KOPT-K1 (cell line): ENCODE data around the gene CSHL1.
A peak's percentile ranks its signal among the peaks of the same experiment; 100 is the strongest.

ENCODE experiments used
- H3K27ac ChIP-seq: fragments of 200-600 bp; sonication (generic); 2 replicates; pipeline ENCODE4 v1.5.1; 2016; ENCODE audit warnings: antibody characterized with exemption, mild to moderate bottlenecking, low read depth, low read length; ENCODE audit not compliant: poor library complexity, severe bottlenecking
- H3K36me3 ChIP-seq: fragments of 200-600 bp; sonication (generic); 2 replicates; pipeline ENCODE4 v1.5.1; 2017; ENCODE audit warnings: antibody characterized with exemption, mild to moderate bottlenecking, low read length, moderate library complexity; ENCODE audit not compliant: insufficient read depth
- H3K9me3 ChIP-seq: fragments of 200-600 bp; sonication (generic); 2 replicates; pipeline ENCODE4 v1.5.1; 2017; ENCODE audit warnings: antibody characterized with exemption, low read length, mild to moderate bottlenecking; ENCODE audit not compliant: insufficient read depth, poor library complexity, severe bottlenecking

Gene CSHL1

GRCh38 chr17:63911041-63911635 lies at the start of gene CSHL1:
Gene CSHL1, minus strand, starts transcription at chr17:63911258. Its CDS starts 62 bp downstream, at chr17:63911196.
- Histone ChIP-seq H3K9me3 (no peaks in the 10 kb centered on the region), H3K27ac (no peak within 1 kb of the TSS)

GRCh38 chr17:63960430-63960829 lies 49.4 kb upstream of the CSHL1 start:
- Histone ChIP-seq H3K27ac (no peak overlapping the region), H3K9me3 (no peaks in the 10 kb centered on the region), H3K36me3 (no peaks in the 10 kb centered on the region)

More at GRCh38 chr17:63911041-63911635, at the start of gene CSHL1:
- no peaks in the 10 kb centered on the region for H3K36me3 ChIP-seq

DNA sequence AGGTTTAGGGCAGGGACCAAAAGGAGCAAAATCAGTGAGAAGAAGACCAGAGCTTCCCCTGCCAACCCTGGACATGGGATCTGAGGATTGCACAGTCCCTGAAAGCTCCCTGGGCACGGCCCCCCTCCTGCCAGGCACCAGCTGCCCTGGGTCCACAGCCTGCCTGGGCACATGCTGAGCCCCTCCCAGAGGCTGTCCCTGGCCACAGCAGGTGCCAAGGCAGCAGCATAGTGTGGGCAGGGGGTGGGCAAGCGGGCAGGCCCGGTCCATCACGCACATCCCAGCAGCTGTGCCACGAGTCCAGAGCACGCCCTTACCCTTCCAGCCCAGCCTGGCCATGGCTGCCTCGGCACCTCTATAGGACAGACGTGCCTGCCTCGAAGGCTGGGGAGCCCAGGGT lies 48.9 kb upstream of the CSHL1 start:
- Histone ChIP-seq H3K36me3 (no peaks in the 10 kb centered on the region), H3K9me3 (no peaks in the 10 kb centered on the region), H3K27ac (no peak overlapping the region)

DNA sequence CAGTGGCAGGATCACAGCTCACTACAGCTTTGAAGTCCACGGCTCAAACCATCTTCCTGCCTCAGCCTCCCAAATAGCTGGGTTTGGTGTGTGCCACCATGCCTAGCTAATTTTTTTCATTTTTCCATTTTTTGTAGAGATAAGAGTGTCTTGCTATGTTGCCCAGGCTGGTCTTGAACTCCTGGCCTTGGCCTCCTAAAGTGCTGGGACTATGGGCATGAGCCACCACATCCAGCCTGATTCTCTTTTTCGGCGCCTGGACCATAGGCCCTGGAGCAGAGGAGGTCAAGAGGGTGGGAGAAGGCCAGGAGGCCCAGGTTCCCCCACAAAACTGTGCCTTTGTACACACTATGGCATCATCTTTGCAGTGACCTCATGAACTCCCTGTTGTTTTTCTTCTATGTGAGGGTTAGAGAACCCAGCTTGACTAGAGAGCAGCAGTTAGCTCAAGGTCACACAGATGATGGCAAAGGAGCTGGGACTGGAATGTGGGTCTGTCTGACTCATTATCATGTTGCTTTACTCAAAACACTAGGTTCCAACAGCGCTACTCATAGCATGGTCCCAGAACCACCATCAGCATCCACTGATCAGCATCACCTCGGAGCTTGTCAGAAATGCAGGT lies 45.4 kb upstream of the CSHL1 start:
- Histone ChIP-seq H3K27ac (no peak overlapping the region), H3K36me3 (no peaks in the 10 kb centered on the region), H3K9me3 (no peaks in the 10 kb centered on the region)

GRCh38 chr17:63955791-63956190 lies 44.7 kb upstream of the CSHL1 start:
- H3K27ac ChIP-seq = no peak overlapping the region
- H3K9me3 ChIP-seq = no peaks in the 10 kb centered on the region
- no peaks in the 10 kb centered on the region for H3K36me3 ChIP-seq

DNA sequence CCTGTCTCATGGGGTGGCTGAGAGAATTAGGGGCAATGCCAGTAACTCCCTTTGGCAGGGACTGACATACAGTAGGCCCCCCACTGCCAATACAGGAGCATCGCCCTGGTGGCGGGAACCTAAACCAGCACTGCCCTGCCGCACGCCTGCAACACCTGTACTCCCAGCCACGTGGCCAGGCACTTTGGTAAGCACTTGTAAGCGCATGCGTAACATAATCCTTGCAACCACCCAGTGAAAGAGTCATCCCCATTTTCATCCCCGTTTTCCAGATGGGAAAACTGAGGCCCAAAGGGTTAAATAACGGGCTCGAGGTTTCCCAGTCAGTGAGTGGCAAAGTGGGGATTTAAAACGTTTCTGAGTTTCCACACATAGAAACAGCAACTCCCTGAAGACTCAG lies 44.2 kb upstream of the CSHL1 start:
- H3K36me3 ChIP-seq = no peaks in the 10 kb centered on the region
- H3K27ac ChIP-seq = peak overlapping the region; percentile 60
- no peaks in the 10 kb centered on the region for H3K9me3 ChIP-seq

DNA sequence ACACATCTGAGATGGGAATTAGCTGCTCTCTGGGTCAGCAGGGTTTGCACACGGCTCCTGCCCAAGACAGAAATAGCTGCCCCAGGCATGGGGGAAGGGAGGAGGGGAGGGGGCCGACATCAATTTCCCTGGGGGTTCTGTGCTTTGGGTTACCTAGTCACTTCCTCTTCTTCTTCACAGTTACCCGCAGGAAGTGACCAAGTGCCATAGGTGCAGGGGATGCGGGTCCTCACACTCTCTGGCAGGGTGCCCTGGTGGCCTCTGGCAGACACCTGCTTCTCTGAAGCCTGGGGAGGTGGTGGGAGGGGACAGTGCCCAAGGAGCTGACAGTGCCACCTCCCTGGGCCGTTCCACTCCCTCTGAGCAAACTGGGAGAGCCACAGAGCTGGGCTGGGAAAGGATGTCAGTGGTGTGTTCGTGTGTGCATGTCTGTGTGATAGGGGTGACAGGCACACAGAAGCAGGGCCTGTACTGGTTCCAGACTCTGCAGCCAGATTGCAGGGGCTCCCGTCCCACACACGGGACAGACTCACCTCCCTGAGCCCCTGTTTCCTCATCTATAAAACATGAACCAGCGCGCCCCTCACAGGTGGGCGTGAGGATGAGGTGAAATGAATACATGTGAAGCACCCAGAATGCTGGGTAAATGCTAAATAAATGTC lies 43.5 kb upstream of the CSHL1 start:
- Histone ChIP-seq H3K36me3 (no peaks in the 10 kb centered on the region), H3K27ac (peak overlapping the region; percentile 60), H3K9me3 (no peaks in the 10 kb centered on the region)

GRCh38 chr17:63950940-63951907 lies 40.2 kb upstream of the CSHL1 start:
- Histone ChIP-seq H3K27ac (no peak overlapping the region), H3K9me3 (no peaks in the 10 kb centered on the region), H3K36me3 (no peaks in the 10 kb centered on the region)

GRCh38 chr17:63949576-63950250 lies 38.7 kb upstream of the CSHL1 start:
- H3K36me3 ChIP-seq = no peaks in the 10 kb centered on the region
- no peak overlapping the region for H3K27ac ChIP-seq
- no peaks in the 10 kb centered on the region for H3K9me3 ChIP-seq

DNA sequence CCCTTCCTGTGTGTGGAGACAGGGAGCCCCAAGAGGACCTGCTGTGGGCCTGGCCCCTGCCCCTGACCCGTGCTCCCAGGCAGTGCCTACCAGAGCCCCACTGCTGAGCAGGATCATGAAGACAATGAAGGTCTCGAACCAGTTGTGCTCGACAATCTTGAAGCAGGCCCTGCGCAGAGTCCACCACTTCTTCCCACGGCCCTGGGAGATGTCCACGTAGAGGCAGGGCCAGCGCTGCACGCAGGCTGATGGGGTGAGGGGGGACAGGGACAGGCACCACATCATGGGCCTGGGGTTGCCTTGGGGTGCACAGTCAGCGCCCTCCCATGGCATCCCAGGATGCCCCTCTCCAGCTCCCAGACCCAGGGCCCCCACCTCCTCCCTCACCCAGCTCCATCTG lies 37.5 kb upstream of the CSHL1 start:
- H3K27ac ChIP-seq = no peak overlapping the region

GRCh38 chr17:63947711-63948330 lies 36.8 kb upstream of the CSHL1 start:
- H3K27ac ChIP-seq = no peak overlapping the region
- H3K36me3 ChIP-seq = no peaks in the 10 kb centered on the region
- H3K9me3 ChIP-seq = no peaks in the 10 kb centered on the region

More for the DNA sequence above, 37.5 kb upstream of the CSHL1 start:
- no peaks in the 10 kb centered on the region for H3K9me3 ChIP-seq
- H3K36me3 ChIP-seq = no peaks in the 10 kb centered on the region

DNA sequence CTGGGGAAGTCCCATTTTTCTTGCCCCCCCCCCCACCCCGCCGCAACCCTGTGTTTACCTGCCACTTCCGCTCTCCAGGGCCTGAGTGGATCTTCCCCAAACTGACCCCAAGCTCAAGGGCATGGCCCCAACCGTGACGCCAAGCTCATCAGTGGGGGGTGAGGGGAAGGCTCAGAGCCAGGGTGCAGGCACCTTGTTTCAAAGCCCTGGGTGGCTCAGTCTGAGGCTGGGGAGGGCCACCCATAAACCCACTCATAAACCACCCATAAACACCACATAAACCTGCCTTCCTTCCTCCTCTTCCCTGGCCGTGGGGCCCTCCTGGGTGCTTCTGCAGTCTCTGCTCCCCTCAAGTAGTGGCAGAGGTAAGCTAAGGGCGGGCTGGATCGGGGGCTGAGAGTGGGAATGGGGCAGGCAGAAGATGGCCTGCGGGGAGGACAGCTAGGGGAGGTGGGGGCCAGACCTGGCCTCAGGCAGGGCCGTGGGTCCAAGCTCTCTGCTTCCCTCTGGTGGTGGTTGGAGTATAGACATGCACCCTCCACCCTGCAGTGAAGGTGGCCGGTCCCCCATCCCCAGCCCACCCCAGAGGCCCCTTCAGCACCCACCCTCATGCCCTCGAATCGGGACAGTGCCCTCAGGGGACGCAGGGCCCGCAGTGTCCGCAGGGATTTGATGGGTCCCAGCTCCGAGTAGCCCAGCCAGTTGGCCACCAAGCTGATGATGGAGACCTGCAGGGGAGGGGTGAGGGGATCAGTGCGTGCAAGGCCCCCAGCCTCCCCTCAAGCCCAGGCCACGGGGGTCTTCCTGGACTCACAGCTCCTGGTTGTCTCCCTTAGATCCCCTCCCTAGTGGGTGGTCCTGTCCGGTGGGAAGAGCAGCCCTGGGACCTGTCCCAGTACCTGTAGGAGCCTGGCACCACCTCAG lies 35.6 kb upstream of the CSHL1 start:
- Histone ChIP-seq H3K36me3 (no peaks in the 10 kb centered on the region), H3K9me3 (no peaks in the 10 kb centered on the region), H3K27ac (no peak overlapping the region)

- Histone ChIP-seq H3K36me3 (no peaks in the 10 kb centered on the region), H3K9me3 (no peaks in the 10 kb centered on the region), H3K27ac (no peak overlapping the region)
Measured at GRCh38 chr17:63945784-63946439, 34.9 kb upstream of the CSHL1 start.
